GM12872 (cell line): ENCODE measurements around the gene FRAS1.

Experiments
- TF ChIP-seq, protein P1 (sequence below): IDR thresholded peaks from 3 replicates; pipeline ENCODE4 v1.5.1; 2011; ENCODE audit warnings: low read depth, mild to moderate bottlenecking, low read length, moderate library complexity; ENCODE audit not compliant: insufficient read depth

Gene FRAS1

GRCh38 chr4:78553043-78553396 is 495.9 kb downstream of the FRAS1 start:
- TF ChIP-seq, protein P1, sequence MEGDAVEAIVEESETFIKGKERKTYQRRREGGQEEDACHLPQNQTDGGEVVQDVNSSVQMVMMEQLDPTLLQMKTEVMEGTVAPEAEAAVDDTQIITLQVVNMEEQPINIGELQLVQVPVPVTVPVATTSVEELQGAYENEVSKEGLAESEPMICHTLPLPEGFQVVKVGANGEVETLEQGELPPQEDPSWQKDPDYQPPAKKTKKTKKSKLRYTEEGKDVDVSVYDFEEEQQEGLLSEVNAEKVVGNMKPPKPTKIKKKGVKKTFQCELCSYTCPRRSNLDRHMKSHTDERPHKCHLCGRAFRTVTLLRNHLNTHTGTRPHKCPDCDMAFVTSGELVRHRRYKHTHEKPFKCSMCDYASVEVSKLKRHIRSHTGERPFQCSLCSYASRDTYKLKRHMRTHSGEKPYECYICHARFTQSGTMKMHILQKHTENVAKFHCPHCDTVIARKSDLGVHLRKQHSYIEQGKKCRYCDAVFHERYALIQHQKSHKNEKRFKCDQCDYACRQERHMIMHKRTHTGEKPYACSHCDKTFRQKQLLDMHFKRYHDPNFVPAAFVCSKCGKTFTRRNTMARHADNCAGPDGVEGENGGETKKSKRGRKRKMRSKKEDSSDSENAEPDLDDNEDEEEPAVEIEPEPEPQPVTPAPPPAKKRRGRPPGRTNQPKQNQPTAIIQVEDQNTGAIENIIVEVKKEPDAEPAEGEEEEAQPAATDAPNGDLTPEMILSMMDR: no peak

DNA sequence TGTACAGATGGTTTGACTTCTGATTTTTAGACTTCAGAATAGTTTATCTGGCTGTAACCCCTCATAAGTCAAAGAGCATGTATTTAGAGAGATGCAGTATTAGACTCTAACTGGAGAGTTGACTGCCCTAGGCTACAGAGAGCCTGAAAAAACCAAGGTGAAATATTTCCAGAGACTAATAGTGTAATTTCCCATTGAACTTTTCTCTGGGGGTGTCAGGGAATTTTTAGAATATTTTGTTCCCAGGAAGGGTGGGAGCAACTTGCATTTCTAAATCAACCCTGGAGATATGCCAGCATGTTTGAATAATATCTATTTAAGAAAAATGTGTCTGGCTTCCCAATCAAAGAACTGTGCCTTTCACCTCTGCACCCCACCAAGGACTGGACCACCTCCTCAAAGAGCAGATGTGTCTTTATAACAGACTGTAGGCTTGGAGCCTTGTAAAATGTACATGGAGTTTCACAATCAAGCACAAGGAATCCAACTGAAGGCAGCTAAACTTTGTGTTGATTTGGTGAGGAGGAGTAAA is 496.5 kb downstream of the FRAS1 start:
- TF ChIP-seq, protein P1: no peak

GRCh38 chr4:78556665-78557064 is 499.5 kb downstream of the FRAS1 start:
- TF ChIP-seq, protein P1: no peak

DNA sequence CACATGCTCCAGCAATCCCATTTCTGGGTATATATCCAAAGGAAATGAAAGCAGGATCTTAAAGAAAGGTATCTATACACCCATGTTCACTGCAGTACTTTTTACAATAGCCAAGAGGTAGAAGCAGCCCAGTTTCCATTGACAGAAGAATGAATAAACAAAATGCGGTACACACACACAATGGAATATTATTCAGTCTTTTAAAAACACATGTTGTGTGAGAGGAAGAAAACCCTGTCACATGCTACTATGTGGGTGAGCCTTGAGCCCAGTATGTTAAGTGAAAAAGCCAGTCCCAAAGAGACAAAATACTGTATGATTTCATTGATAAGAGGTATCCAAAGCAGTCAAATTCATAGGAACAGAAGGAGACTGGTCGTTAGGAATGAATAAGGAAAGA is 500.7 kb downstream of the FRAS1 start:
- TF ChIP-seq, protein P1: no peak

DNA sequence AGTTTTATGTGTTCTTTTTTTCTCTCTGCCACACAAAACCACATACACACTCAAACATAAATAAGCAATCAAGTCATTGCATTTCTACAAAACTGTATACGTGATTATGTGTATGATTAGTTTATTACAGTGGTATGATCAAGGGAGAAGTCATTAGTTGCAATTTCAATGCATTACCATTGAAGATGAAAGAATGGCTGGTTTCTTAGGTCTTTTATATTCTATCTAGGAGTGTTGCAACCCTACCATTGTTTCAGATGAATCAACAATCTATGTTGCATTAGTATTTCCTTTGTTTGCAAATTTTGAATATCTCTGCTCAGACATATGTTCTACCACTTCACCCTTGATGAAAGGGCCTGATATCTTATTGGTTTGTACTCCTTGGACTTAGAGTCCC is 501.3 kb downstream of the FRAS1 start:
- TF ChIP-seq, protein P1: no peak

DNA sequence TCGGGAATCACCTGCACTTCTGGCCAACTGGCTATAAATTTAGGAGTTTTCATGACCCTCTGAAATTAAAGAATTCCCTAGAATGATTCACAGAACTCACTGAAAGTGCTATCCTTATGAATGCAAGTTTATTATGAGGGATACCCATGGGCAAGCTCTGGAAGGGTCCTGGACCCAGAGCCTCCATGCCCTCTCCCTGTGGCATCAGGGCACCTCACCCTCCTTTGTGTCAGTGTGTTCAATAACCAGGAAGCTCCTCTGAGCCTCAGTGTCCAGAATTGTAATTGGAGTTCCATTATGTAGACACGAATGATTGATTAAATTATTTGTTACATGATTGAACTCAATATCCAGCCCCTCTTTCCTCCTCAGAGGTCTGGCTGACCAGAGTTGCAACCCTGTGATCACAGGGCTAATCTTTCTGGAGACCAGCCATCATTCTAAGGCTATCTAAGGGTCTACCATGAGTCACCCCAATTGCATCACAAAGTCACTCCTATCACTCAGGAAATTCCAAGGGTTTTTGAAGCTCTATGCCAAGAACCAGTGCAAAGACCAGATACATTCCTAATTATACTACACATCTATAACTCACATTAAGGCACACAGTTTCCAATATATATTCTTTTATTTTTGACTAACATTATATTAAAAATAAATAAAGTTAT is 503.3 kb downstream of the FRAS1 start:
- TF ChIP-seq, protein P1: no peak

GRCh38 chr4:78561677-78562076 is 504.6 kb downstream of the FRAS1 start:
- TF ChIP-seq, protein P1: no peak
